Measurements from ENCODE around the gene FOXO6. TPM values are rescaled to one million over a fixed set of nuclear protein-coding genes. Genes with fewer than 3 reads are reported as not detected.

The FOXO6 gene
- total and polyA plus RNA-seq, 9 of the 15 experiments (the other 6 are each of a cell fraction or from before 2014, with no cell fraction given), result 0.04 to 0.31 (median 0.12) TPM; not detected in 5

DNA sequence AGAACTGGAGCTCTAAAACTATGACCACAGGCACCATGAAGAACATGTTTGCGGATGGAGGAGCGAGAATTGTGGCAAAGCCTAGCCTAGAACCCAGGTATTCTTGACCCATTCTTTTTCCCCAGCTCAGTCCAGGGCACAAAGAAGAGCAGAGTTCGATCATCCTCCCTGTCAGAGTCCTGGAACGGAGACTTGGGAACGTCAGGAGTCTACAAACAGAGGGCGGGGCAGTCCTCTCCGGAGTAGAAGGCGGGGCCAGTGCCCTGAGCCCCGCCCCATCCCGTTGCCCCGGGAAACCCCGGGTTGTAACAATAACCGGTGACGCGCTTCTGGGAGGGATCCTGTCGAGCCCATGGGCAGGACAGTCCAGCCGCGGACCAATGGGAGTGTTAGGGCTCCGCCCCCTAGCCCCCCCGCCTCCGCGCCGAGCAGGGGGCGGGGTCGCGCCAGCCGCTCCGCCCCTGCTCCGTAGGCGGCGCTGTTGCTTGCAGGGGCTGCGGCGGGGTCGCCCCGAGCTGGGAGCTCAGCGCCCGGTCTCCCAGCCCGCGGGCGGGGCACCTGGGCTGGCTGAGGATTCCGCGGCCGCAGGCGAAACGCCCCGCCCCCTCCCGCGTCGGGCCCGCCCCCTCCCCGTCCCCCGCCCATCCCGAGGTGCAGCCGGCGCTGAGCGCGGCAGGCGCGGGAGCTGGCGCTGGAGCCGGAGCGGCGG, at the start of gene FOXO6 (continued):
- TF ChIP-seq, protein P1, sequence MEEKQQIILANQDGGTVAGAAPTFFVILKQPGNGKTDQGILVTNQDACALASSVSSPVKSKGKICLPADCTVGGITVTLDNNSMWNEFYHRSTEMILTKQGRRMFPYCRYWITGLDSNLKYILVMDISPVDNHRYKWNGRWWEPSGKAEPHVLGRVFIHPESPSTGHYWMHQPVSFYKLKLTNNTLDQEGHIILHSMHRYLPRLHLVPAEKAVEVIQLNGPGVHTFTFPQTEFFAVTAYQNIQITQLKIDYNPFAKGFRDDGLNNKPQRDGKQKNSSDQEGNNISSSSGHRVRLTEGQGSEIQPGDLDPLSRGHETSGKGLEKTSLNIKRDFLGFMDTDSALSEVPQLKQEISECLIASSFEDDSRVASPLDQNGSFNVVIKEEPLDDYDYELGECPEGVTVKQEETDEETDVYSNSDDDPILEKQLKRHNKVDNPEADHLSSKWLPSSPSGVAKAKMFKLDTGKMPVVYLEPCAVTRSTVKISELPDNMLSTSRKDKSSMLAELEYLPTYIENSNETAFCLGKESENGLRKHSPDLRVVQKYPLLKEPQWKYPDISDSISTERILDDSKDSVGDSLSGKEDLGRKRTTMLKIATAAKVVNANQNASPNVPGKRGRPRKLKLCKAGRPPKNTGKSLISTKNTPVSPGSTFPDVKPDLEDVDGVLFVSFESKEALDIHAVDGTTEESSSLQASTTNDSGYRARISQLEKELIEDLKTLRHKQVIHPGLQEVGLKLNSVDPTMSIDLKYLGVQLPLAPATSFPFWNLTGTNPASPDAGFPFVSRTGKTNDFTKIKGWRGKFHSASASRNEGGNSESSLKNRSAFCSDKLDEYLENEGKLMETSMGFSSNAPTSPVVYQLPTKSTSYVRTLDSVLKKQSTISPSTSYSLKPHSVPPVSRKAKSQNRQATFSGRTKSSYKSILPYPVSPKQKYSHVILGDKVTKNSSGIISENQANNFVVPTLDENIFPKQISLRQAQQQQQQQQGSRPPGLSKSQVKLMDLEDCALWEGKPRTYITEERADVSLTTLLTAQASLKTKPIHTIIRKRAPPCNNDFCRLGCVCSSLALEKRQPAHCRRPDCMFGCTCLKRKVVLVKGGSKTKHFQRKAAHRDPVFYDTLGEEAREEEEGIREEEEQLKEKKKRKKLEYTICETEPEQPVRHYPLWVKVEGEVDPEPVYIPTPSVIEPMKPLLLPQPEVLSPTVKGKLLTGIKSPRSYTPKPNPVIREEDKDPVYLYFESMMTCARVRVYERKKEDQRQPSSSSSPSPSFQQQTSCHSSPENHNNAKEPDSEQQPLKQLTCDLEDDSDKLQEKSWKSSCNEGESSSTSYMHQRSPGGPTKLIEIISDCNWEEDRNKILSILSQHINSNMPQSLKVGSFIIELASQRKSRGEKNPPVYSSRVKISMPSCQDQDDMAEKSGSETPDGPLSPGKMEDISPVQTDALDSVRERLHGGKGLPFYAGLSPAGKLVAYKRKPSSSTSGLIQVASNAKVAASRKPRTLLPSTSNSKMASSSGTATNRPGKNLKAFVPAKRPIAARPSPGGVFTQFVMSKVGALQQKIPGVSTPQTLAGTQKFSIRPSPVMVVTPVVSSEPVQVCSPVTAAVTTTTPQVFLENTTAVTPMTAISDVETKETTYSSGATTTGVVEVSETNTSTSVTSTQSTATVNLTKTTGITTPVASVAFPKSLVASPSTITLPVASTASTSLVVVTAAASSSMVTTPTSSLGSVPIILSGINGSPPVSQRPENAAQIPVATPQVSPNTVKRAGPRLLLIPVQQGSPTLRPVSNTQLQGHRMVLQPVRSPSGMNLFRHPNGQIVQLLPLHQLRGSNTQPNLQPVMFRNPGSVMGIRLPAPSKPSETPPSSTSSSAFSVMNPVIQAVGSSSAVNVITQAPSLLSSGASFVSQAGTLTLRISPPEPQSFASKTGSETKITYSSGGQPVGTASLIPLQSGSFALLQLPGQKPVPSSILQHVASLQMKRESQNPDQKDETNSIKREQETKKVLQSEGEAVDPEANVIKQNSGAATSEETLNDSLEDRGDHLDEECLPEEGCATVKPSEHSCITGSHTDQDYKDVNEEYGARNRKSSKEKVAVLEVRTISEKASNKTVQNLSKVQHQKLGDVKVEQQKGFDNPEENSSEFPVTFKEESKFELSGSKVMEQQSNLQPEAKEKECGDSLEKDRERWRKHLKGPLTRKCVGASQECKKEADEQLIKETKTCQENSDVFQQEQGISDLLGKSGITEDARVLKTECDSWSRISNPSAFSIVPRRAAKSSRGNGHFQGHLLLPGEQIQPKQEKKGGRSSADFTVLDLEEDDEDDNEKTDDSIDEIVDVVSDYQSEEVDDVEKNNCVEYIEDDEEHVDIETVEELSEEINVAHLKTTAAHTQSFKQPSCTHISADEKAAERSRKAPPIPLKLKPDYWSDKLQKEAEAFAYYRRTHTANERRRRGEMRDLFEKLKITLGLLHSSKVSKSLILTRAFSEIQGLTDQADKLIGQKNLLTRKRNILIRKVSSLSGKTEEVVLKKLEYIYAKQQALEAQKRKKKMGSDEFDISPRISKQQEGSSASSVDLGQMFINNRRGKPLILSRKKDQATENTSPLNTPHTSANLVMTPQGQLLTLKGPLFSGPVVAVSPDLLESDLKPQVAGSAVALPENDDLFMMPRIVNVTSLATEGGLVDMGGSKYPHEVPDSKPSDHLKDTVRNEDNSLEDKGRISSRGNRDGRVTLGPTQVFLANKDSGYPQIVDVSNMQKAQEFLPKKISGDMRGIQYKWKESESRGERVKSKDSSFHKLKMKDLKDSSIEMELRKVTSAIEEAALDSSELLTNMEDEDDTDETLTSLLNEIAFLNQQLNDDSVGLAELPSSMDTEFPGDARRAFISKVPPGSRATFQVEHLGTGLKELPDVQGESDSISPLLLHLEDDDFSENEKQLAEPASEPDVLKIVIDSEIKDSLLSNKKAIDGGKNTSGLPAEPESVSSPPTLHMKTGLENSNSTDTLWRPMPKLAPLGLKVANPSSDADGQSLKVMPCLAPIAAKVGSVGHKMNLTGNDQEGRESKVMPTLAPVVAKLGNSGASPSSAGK (IDR thresholded peaks at IDR 0.05), result no peak
- TF ChIP-seq KAT7 (CRISPR knock-in tag; IDR thresholded peaks at IDR 0.05; ENCODE audit: borderline replicate concordance) (no peak), HDAC2 (IDR thresholded peaks at IDR 0.05) (no peak), U2AF2 (optimal IDR thresholded peaks at IDR 0.05; ENCODE audit: low read depth, low read length) (no peak), ZNF780A (CRISPR knock-in tag; IDR thresholded peaks at IDR 0.05) (no peak), ZNF778 (CRISPR knock-in tag; IDR thresholded peaks at IDR 0.05) (no peak), FOXA3 (CRISPR knock-in tag; conservative IDR thresholded peaks at IDR 0.05 in 1 of 2, IDR thresholded peaks at IDR 0.05 in 1 of 2) (peak in 1 of 2 experiments; percentile 42; a peak in 1 of 4 replicates), MED1 (CRISPR knock-in tag; IDR thresholded peaks at IDR 0.05; ENCODE audit: borderline replicate concordance) (no peak), ZNF134 (CRISPR knock-in tag; conservative IDR thresholded peaks at IDR 0.05) (no peak), HEY1 (CRISPR knock-in tag; IDR thresholded peaks at IDR 0.05; ENCODE audit: borderline replicate concordance) (no peak), EHMT2 (IDR thresholded peaks at IDR 0.05) (no peak), MCM3 (IDR thresholded peaks at IDR 0.05) (no peak), ZNF197 (CRISPR knock-in tag; IDR thresholded peaks at IDR 0.05; ENCODE audit: low read depth) (no peak), NFATC3 (IDR thresholded peaks at IDR 0.05) (no peak), ZNF143 (CRISPR knock-in tag; IDR thresholded peaks at IDR 0.05) (no peak), GTF2E2 (tag; IDR thresholded peaks at IDR 0.05) (no peak), ZNF668 (CRISPR knock-in tag; IDR thresholded peaks at IDR 0.05) (no peak), ZEB2 (IDR thresholded peaks at IDR 0.05) (no peak; the same call in 1 of the 2 replicates)

Measured in K562 (cell line).